WTC11 (cell line): ENCODE data around the gene SGCD.

ENCODE experiments used
- ATF1 ChIP-seq: sonication (generic); formaldehyde crosslinking; IDR thresholded peaks from 2 replicates; pipeline ENCODE4 v1.8.1; 2023; ENCODE audit warnings: mild to moderate bottlenecking, moderate library complexity, missing genetic modification reagents
- CREB1 ChIP-seq: sonication (generic); formaldehyde crosslinking; IDR thresholded peaks from 2 replicates; pipeline ENCODE4 v1.8.0; 2023; ENCODE audit warnings: mild to moderate bottlenecking, missing genetic modification reagents
- NFE2L1 ChIP-seq: sonication (generic); formaldehyde crosslinking; IDR thresholded peaks from 2 replicates; pipeline ENCODE4 v1.8.1; 2023; ENCODE audit warnings: missing genetic modification reagents
- RELA ChIP-seq: sonication (generic); formaldehyde crosslinking; IDR thresholded peaks from 2 replicates; pipeline ENCODE4 v1.8.1; 2022; ENCODE audit warnings: missing genetic modification reagents, mild to moderate bottlenecking, borderline replicate concordance
- SMAD3 ChIP-seq: sonication (generic); formaldehyde crosslinking; IDR thresholded peaks from 2 replicates; pipeline ENCODE4 v1.8.0; 2022; ENCODE audit warnings: missing genetic modification reagents, mild to moderate bottlenecking, borderline replicate concordance
- TF ChIP-seq, protein P1 (sequence below): fragments of 200-600 bp; IDR thresholded peaks from 2 replicates; pipeline ENCODE4 v1.8.0; 2022; ENCODE audit warnings: antibody characterized with exemption
- TF ChIP-seq, protein P2 (sequence below): sonication (generic); formaldehyde crosslinking; IDR thresholded peaks from 2 replicates; pipeline ENCODE4 v1.8.0; 2022; ENCODE audit warnings: missing genetic modification reagents
- TF ChIP-seq, protein P3 (sequence below): sonication (generic); formaldehyde crosslinking; IDR thresholded peaks from 2 replicates; pipeline ENCODE4 v1.8.0; 2022; ENCODE audit warnings: mild to moderate bottlenecking, missing genetic modification reagents
- TF ChIP-seq, protein P4 (sequence below): sonication (generic); formaldehyde crosslinking; IDR thresholded peaks from 2 replicates; pipeline ENCODE4 v1.8.1; 2023; ENCODE audit warnings: mild to moderate bottlenecking, moderate library complexity, missing genetic modification reagents

DNA sequence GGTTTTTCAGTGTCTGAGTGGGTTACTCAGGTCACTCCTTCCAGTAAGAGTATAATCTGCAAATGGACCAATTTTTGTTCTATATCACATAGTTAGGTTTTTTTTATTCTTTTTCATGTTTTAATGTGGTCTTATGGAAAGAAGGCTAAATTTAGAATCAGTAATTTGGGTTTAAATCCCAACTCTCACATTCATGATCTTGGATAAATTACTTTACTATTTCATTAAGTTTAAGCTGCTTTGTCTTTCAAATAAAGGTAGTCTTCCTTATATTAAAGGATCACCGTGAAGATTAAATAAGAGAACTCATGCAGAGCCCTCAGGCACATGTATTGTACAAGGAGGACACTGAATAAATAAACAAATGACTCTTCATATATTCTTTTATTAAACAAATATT is 234.7 kb downstream of the SGCD start:
- TF ChIP-seq, protein P1, sequence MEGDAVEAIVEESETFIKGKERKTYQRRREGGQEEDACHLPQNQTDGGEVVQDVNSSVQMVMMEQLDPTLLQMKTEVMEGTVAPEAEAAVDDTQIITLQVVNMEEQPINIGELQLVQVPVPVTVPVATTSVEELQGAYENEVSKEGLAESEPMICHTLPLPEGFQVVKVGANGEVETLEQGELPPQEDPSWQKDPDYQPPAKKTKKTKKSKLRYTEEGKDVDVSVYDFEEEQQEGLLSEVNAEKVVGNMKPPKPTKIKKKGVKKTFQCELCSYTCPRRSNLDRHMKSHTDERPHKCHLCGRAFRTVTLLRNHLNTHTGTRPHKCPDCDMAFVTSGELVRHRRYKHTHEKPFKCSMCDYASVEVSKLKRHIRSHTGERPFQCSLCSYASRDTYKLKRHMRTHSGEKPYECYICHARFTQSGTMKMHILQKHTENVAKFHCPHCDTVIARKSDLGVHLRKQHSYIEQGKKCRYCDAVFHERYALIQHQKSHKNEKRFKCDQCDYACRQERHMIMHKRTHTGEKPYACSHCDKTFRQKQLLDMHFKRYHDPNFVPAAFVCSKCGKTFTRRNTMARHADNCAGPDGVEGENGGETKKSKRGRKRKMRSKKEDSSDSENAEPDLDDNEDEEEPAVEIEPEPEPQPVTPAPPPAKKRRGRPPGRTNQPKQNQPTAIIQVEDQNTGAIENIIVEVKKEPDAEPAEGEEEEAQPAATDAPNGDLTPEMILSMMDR = no peak
- TF ChIP-seq, protein P2, sequence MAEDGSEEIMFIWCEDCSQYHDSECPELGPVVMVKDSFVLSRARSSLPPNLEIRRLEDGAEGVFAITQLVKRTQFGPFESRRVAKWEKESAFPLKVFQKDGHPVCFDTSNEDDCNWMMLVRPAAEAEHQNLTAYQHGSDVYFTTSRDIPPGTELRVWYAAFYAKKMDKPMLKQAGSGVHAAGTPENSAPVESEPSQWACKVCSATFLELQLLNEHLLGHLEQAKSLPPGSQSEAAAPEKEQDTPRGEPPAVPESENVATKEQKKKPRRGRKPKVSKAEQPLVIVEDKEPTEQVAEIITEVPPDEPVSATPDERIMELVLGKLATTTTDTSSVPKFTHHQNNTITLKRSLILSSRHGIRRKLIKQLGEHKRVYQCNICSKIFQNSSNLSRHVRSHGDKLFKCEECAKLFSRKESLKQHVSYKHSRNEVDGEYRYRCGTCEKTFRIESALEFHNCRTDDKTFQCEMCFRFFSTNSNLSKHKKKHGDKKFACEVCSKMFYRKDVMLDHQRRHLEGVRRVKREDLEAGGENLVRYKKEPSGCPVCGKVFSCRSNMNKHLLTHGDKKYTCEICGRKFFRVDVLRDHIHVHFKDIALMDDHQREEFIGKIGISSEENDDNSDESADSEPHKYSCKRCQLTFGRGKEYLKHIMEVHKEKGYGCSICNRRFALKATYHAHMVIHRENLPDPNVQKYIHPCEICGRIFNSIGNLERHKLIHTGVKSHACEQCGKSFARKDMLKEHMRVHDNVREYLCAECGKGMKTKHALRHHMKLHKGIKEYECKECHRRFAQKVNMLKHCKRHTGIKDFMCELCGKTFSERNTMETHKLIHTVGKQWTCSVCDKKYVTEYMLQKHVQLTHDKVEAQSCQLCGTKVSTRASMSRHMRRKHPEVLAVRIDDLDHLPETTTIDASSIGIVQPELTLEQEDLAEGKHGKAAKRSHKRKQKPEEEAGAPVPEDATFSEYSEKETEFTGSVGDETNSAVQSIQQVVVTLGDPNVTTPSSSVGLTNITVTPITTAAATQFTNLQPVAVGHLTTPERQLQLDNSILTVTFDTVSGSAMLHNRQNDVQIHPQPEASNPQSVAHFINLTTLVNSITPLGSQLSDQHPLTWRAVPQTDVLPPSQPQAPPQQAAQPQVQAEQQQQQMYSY (CRISPR knock-in tag) = no peak
- no peak for TF ChIP-seq RELA (CRISPR knock-in tag)
- no peak for TF ChIP-seq NFE2L1 (CRISPR knock-in tag)
- TF ChIP-seq, protein P3, sequence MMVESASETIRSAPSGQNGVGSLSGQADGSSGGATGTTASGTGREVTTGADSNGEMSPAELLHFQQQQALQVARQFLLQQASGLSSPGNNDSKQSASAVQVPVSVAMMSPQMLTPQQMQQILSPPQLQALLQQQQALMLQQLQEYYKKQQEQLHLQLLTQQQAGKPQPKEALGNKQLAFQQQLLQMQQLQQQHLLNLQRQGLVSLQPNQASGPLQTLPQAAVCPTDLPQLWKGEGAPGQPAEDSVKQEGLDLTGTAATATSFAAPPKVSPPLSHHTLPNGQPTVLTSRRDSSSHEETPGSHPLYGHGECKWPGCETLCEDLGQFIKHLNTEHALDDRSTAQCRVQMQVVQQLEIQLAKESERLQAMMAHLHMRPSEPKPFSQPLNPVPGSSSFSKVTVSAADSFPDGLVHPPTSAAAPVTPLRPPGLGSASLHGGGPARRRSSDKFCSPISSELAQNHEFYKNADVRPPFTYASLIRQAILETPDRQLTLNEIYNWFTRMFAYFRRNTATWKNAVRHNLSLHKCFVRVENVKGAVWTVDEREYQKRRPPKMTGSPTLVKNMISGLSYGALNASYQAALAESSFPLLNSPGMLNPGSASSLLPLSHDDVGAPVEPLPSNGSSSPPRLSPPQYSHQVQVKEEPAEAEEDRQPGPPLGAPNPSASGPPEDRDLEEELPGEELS (CRISPR knock-in tag) = no peak
- no peak for TF ChIP-seq SMAD3
- no peak for TF ChIP-seq CREB1 (CRISPR knock-in tag)
- no peak for TF ChIP-seq ATF1 (CRISPR knock-in tag)
- TF ChIP-seq, protein P4, sequence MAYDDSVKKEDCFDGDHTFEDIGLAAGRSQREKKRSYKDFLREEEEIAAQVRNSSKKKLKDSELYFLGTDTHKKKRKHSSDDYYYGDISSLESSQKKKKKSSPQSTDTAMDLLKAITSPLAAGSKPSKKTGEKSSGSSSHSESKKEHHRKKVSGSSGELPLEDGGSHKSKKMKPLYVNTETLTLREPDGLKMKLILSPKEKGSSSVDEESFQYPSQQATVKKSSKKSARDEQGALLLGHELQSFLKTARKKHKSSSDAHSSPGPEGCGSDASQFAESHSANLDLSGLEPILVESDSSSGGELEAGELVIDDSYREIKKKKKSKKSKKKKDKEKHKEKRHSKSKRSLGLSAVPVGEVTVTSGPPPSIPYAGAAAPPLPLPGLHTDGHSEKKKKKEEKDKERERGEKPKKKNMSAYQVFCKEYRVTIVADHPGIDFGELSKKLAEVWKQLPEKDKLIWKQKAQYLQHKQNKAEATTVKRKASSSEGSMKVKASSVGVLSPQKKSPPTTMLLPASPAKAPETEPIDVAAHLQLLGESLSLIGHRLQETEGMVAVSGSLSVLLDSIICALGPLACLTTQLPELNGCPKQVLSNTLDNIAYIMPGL (CRISPR knock-in tag) = no peak
